GM23338 (cell line): ENCODE data around the gene PLEKHH3. TPM values are rescaled to one million over a fixed set of nuclear protein-coding genes. Genes with fewer than 3 reads are reported as not detected.

Source experiments
- ATAC-seq: fragments of 200-7000 bp; cut with Tn5 transposase; 3 replicates; pipeline ENCODE4 v1.9.1; 2020
- DNase-seq: peaks from one replicate; pipeline ENCODE4 v3.0.0-alpha.2; 2015; ENCODE audit warnings: low spot score
- H2AFZ ChIP-seq: fragments of 200-600 bp; sonication (generic); 2 replicates; pipeline ENCODE4 v1.8.0; 2016; ENCODE audit warnings: antibody characterized with exemption, mild to moderate bottlenecking, moderate library complexity
- H3F3A ChIP-seq: fragments of 200-600 bp; sonication (generic); replicated peaks from 2 replicates; pipeline ENCODE4 v1.8.0; 2017; ENCODE audit warnings: antibody characterized with exemption, mixed run types, low read depth
- H3K27ac ChIP-seq: fragments of 200-600 bp; sonication (generic); 2 replicates; pipeline ENCODE4 v1.6.1; 2016; ENCODE audit warnings: low read depth
- H3K27me3 ChIP-seq: fragments of 200-600 bp; sonication (generic); 2 replicates; pipeline ENCODE4 v1.8.0; 2016; ENCODE audit warnings: mild to moderate bottlenecking, mixed run types, moderate library complexity; ENCODE audit not compliant: insufficient read depth
- H3K36me3 ChIP-seq: fragments of 200-600 bp; sonication (generic); 2 replicates; pipeline ENCODE4 v1.8.0; 2016; ENCODE audit warnings: mild to moderate bottlenecking; ENCODE audit not compliant: insufficient read depth
- H3K4me1 ChIP-seq: fragments of 200-600 bp; sonication (generic); 2 replicates; pipeline ENCODE4 v1.8.0; 2016; ENCODE audit warnings: mild to moderate bottlenecking, moderate library complexity; ENCODE audit not compliant: insufficient read depth
- H3K4me2 ChIP-seq: fragments of 200-600 bp; sonication (generic); 2 replicates; pipeline ENCODE4 v1.7.1; 2017; ENCODE audit warnings: mixed run types
- H3K4me3 ChIP-seq: fragments of 200-600 bp; sonication (generic); 2 replicates; pipeline ENCODE4 v1.6.1; 2016; ENCODE audit warnings: mixed run types
- H3K79me2 ChIP-seq: fragments of 200-600 bp; sonication (generic); replicated peaks from 2 replicates; pipeline ENCODE4 v1.8.0; 2017; ENCODE audit warnings: mild to moderate bottlenecking; ENCODE audit not compliant: insufficient read depth
- H3K9me2 ChIP-seq: fragments of 200-600 bp; sonication (generic); 2 replicates; pipeline ENCODE4 v1.8.0; 2017; ENCODE audit not compliant: insufficient read depth
- H4K20me1 ChIP-seq: fragments of 200-600 bp; sonication (generic); replicated peaks from 2 replicates; pipeline ENCODE4 v1.8.0; 2017; ENCODE audit warnings: mild to moderate bottlenecking; ENCODE audit not compliant: insufficient read depth
- H3K27ac Mint-ChIP-seq: 2 replicates; pipeline ENCODE4 v1.8.0; 2020; ENCODE audit warnings: inconsistent platforms, mild to moderate bottlenecking, moderate library complexity, mixed read lengths
- H3K27me3 Mint-ChIP-seq: 3 replicates; pipeline ENCODE4 v1.8.0; 2022; ENCODE audit warnings: low read depth, mild to moderate bottlenecking, moderate library complexity, mixed read lengths, inconsistent platforms; ENCODE audit not compliant: insufficient read depth, poor library complexity
- H3K36me3 Mint-ChIP-seq: 3 replicates; pipeline ENCODE4 v1.8.0; 2021; ENCODE audit warnings: low read depth, mild to moderate bottlenecking, inconsistent platforms, moderate library complexity, mixed read lengths
- H3K4me1 Mint-ChIP-seq: 3 replicates; pipeline ENCODE4 v1.8.0; 2020; ENCODE audit warnings: mild to moderate bottlenecking, inconsistent platforms, mixed read lengths
- H3K4me3 Mint-ChIP-seq: 3 replicates; pipeline ENCODE4 v1.8.0; 2021; ENCODE audit warnings: moderate library complexity, mild to moderate bottlenecking, inconsistent platforms, mixed read lengths
- H3K9me3 Mint-ChIP-seq: 3 replicates; pipeline ENCODE4 v1.8.0; 2020; ENCODE audit warnings: moderate library complexity, mild to moderate bottlenecking, inconsistent platforms, mixed read lengths
- CREB1 ChIP-seq: fragments of 250-450 bp; sonication (Bioruptor Pico); IDR thresholded peaks from 2 replicates; pipeline ENCODE4 v1.5.0; 2020; ENCODE audit warnings: low read depth, mild to moderate bottlenecking, moderate library complexity
- ETS1 ChIP-seq: IDR thresholded peaks from 2 replicates; pipeline ENCODE4 v1.6.1; 2016; ENCODE audit warnings: antibody characterized with exemption
- EZH2 ChIP-seq: fragments of 200-600 bp; sonication (generic); IDR thresholded peaks from one replicate; pipeline ENCODE4 v1.8.0; 2017; ENCODE audit warnings: antibody characterized with exemption, mild to moderate bottlenecking, low read depth; ENCODE audit not compliant: unreplicated experiment
- JUNB ChIP-seq: IDR thresholded peaks from one replicate; pipeline ENCODE4 v1.6.1; 2016; ENCODE audit warnings: antibody characterized with exemption; ENCODE audit not compliant: unreplicated experiment
- NANOG ChIP-seq: IDR thresholded peaks from 2 replicates; pipeline ENCODE4 v1.6.1; 2016; ENCODE audit warnings: antibody characterized with exemption, borderline replicate concordance
- POLR2AphosphoS5 ChIP-seq: IDR thresholded peaks from 2 replicates; pipeline ENCODE4 v1.6.1; 2016; ENCODE audit warnings: antibody characterized with exemption, low read depth
- REST ChIP-seq: IDR thresholded peaks from one replicate; pipeline ENCODE4 v1.6.1; 2018; ENCODE audit warnings: antibody characterized with exemption; ENCODE audit not compliant: unreplicated experiment
- STAT1 ChIP-seq: IDR thresholded peaks from one replicate; pipeline ENCODE4 v1.6.1; 2016; ENCODE audit warnings: antibody characterized with exemption; ENCODE audit not compliant: unreplicated experiment
- ZNF114 ChIP-seq: fragments of 250-450 bp; sonication (Bioruptor Pico); IDR thresholded peaks from 2 replicates; pipeline ENCODE4 v1.5.0; 2020; ENCODE audit warnings: mild to moderate bottlenecking, moderate library complexity
- ZNF331 ChIP-seq: fragments of 250-450 bp; sonication (Bioruptor Pico); IDR thresholded peaks from 2 replicates; pipeline ENCODE4 v1.5.0; 2020; ENCODE audit warnings: low read depth, mild to moderate bottlenecking, moderate library complexity
- ZNF462 ChIP-seq: fragments of 250-450 bp; sonication (Bioruptor Pico); IDR thresholded peaks from 2 replicates; pipeline ENCODE4 v1.5.0; 2020; ENCODE audit warnings: mild to moderate bottlenecking, moderate library complexity
- polyA plus RNA-seq: library from polyadenylated mRNA; unstranded; fragments of >200 nt; fragmentation: Nextera tagmentation; extraction: Ambion mirVana; gene quantifications from 2 replicates; pipeline ENCODE4 v1.2.1, GENCODE V29; 2016
- total RNA-seq: library from RNA; depleted of rRNA; stranded (reverse); fragments of >200 nt; shearing (Covaris generic); gene quantifications from 2 replicates; pipeline ENCODE4 v1.2.3, GENCODE V29; 2014

Gene PLEKHH3
- total and polyA plus RNA-seq, 2 experiments from 2014 or later: 10.9 to 24.2 TPM

GRCh38 chr17:42695500-42695899, 18.7 kb upstream of the PLEKHH3 start:
- Histone ChIP-seq H3K4me1 (no peaks in the 10 kb centered on the region; the same call in 1 of the 2 replicates), H3K27me3 (no peaks in the 10 kb centered on the region), H3F3A (no peaks in the 10 kb centered on the region), H3K36me3 (no peaks in the 10 kb centered on the region), H3K27ac (no peak overlapping the region), H2AFZ (no peak overlapping the region), H4K20me1 (no peaks in the 10 kb centered on the region; the same call in 1 of the 2 replicates), H3K9me2 (no peaks in the 10 kb centered on the region), H3K79me2 (no peaks in the 10 kb centered on the region), H3K4me3 (no peak overlapping the region), H3K4me2 (no peak overlapping the region)
- Mint-ChIP-seq H3K36me3 (peaks cover 14% of the 10 kb centered on the region), H3K27ac (no peak overlapping the region), H3K27me3 (peaks cover 16% of the 10 kb centered on the region), H3K9me3 (no peaks in the 10 kb centered on the region; the same call in 2 of the 3 replicates), H3K4me1 (peaks cover 10% of the 10 kb centered on the region), H3K4me3 (no peak overlapping the region; the same call in 2 of the 3 replicates)
- no peak for DNase-seq
- no peak for ATAC-seq
- TF ChIP-seq STAT1 (no peak), ZNF114 (CRISPR knock-in tag) (no peak), POLR2AphosphoS5 (no peak), ETS1 (no peak), NANOG (no peak), CREB1 (CRISPR knock-in tag) (no peak), JUNB (no peak), EZH2 (no peak), REST (no peak), ZNF462 (CRISPR knock-in tag) (no peak), ZNF331 (CRISPR knock-in tag) (no peak)
